DOHH2 (cell line): ENCODE measurements around the gene CYB5A.

Source experiments
- H3F3A ChIP-seq: fragments of 200-600 bp; sonication (generic), shearing (Covaris generic); 2 replicates; pipeline ENCODE4 v1.6.0; 2016; ENCODE audit warnings: antibody characterized with exemption, mild to moderate bottlenecking; ENCODE audit not compliant: control insufficient read depth, insufficient read depth
- H3K27ac ChIP-seq: fragments of 200-600 bp; sonication (generic); 2 replicates; pipeline ENCODE4 v1.5.1; 2014; ENCODE audit warnings: low read depth, mild to moderate bottlenecking, low read length, moderate library complexity
- H3K27me3 ChIP-seq: fragments of 200-600 bp; sonication (generic); 2 replicates; pipeline ENCODE4 v1.6.1; 2014; ENCODE audit warnings: mild to moderate bottlenecking, low read length, mixed read lengths; ENCODE audit not compliant: control insufficient read depth
- H3K36me3 ChIP-seq: fragments of 200-600 bp; sonication (generic); 2 replicates; pipeline ENCODE4 v1.6.1; 2014; ENCODE audit warnings: mild to moderate bottlenecking, low read length, moderate library complexity, mixed read lengths; ENCODE audit not compliant: control insufficient read depth
- H3K4me1 ChIP-seq: fragments of 200-600 bp; sonication (generic); 2 replicates; pipeline ENCODE4 v1.6.1; 2014; ENCODE audit warnings: mild to moderate bottlenecking, low read length, mixed read lengths; ENCODE audit not compliant: control insufficient read depth
- H3K4me2 ChIP-seq: fragments of 200-600 bp; sonication (generic); 2 replicates; pipeline ENCODE4 v1.6.0; 2014; ENCODE audit warnings: mild to moderate bottlenecking, low read length, moderate library complexity
- H3K4me3 ChIP-seq: fragments of 200-600 bp; sonication (generic); 2 replicates; pipeline ENCODE4 v1.5.1; 2014; ENCODE audit warnings: mild to moderate bottlenecking, low read length, mixed read lengths
- H3K79me2 ChIP-seq: fragments of 200-600 bp; sonication (generic); 2 replicates; pipeline ENCODE4 v1.6.1; 2014; ENCODE audit warnings: mild to moderate bottlenecking, low read length, mixed read lengths; ENCODE audit not compliant: control insufficient read depth
- H3K9me2 ChIP-seq: fragments of 200-600 bp; sonication (generic); replicated peaks from 2 replicates; pipeline ENCODE4 v1.6.1; 2014; ENCODE audit warnings: mild to moderate bottlenecking, low read length, mixed read lengths; ENCODE audit not compliant: control insufficient read depth
- H3K9me3 ChIP-seq: fragments of 200-600 bp; sonication (generic); 2 replicates; pipeline ENCODE4 v1.6.1; 2014; ENCODE audit warnings: antibody characterized with exemption, low read length, mixed read lengths; ENCODE audit not compliant: control insufficient read depth, insufficient read depth
- H4K20me1 ChIP-seq: fragments of 200-600 bp; sonication (generic); 2 replicates; pipeline ENCODE4 v1.6.0; 2014; ENCODE audit warnings: low read depth, mild to moderate bottlenecking, antibody characterized with exemption, low read length, moderate library complexity; ENCODE audit not compliant: control insufficient read depth, insufficient read depth
- EZH2phosphoT487 ChIP-seq: fragments of 200-600 bp; sonication (generic); IDR thresholded peaks from 2 replicates; pipeline ENCODE4 v1.6.1; 2017; ENCODE audit warnings: borderline replicate concordance, mild to moderate bottlenecking, antibody characterized with exemption, low read length, moderate library complexity, mixed read lengths
- TF ChIP-seq, protein P1 (sequence below): fragments of 200-600 bp; sonication (generic); IDR thresholded peaks from one replicate; pipeline ENCODE4 v1.5.1; 2014; ENCODE audit warnings: antibody characterized with exemption, mild to moderate bottlenecking, low read depth, low read length; ENCODE audit not compliant: poor library complexity, severe bottlenecking

The CYB5A gene

GRCh38 chr18:74326231-74326630, 34.5 kb upstream of the CYB5A start:
- no peak overlapping the region for H3K4me3 ChIP-seq
- H3K36me3 ChIP-seq = no peaks in the 10 kb centered on the region
- H3K27me3 ChIP-seq = peaks cover 4% of the 10 kb centered on the region; the same call in 1 of the 2 replicates
- H3K4me1 ChIP-seq = no peaks in the 10 kb centered on the region
- no peaks in the 10 kb centered on the region; the same call in 1 of the 2 replicates for H3K9me3 ChIP-seq
- no peak overlapping the region for H3K4me2 ChIP-seq
- H3K27ac ChIP-seq = no peak overlapping the region
- H3K9me2 ChIP-seq = no peaks in the 10 kb centered on the region
- H3F3A ChIP-seq = no peaks in the 10 kb centered on the region
- no peaks in the 10 kb centered on the region for H4K20me1 ChIP-seq
- H3K79me2 ChIP-seq = no peaks in the 10 kb centered on the region
- TF ChIP-seq, protein P1, sequence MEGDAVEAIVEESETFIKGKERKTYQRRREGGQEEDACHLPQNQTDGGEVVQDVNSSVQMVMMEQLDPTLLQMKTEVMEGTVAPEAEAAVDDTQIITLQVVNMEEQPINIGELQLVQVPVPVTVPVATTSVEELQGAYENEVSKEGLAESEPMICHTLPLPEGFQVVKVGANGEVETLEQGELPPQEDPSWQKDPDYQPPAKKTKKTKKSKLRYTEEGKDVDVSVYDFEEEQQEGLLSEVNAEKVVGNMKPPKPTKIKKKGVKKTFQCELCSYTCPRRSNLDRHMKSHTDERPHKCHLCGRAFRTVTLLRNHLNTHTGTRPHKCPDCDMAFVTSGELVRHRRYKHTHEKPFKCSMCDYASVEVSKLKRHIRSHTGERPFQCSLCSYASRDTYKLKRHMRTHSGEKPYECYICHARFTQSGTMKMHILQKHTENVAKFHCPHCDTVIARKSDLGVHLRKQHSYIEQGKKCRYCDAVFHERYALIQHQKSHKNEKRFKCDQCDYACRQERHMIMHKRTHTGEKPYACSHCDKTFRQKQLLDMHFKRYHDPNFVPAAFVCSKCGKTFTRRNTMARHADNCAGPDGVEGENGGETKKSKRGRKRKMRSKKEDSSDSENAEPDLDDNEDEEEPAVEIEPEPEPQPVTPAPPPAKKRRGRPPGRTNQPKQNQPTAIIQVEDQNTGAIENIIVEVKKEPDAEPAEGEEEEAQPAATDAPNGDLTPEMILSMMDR = no peak
- TF ChIP-seq EZH2phosphoT487 = no peak

GRCh38 chr18:74316257-74317170, 24.8 kb upstream of the CYB5A start:
- no peaks in the 10 kb centered on the region for H3K79me2 ChIP-seq
- no peaks in the 10 kb centered on the region for H3K9me2 ChIP-seq
- H3K4me3 ChIP-seq = no peak overlapping the region
- H3K4me1 ChIP-seq = no peaks in the 10 kb centered on the region
- H3F3A ChIP-seq = no peaks in the 10 kb centered on the region
- no peak overlapping the region for H3K4me2 ChIP-seq
- H3K27me3 ChIP-seq = 0 out of 2 replicates have a peak, but pooled peaks cover 2% of the 10 kb centered on the region
- no peak overlapping the region for H3K27ac ChIP-seq
- TF ChIP-seq, protein P1 = no peak
- TF ChIP-seq EZH2phosphoT487 = no peak
- H4K20me1 ChIP-seq = no peaks in the 10 kb centered on the region
- H3K9me3 ChIP-seq = peaks cover 4% of the 10 kb centered on the region; the same call in 1 of the 2 replicates
- no peaks in the 10 kb centered on the region for H3K36me3 ChIP-seq

DNA sequence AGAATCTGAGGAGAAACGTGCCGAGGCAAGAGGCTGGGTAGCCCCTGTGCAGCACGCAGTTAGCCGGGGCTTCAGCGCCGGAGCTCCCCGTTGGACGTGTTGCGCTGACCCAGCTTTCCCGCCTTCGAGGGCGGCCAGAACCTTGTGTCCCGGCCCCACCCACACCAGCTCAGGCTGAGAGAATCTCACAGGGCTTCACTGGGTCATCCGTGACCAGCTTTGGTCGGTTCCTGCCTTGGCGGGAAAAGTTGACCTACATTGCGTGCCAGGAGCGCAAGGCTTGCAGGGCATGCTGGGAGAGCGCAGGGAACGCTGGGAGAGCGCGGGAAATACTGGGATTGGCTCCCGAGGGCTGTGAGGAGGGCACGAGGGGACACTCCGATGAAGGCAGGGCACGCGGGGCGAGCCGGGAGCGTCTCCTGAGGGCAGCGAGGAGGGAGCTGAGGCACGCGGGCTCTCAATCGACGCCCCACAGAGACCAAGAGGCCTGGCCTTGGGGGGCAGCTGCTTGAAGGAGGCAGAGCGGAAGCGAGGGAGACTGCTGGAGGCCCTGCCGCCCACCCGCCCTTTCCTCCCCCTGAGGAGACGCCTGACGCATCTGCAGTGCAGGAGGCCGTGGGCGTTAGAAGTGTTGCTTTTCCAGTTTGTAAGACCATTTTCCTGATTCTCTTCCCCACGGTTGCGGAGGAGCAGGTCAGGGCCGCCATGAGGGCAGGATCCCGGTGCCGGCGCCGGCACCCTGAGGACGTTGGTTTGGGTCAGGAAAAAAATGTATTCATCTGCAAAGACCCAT, 23.9 kb upstream of the CYB5A start, which contains the start of gene C18orf63:
TSS of gene C18orf63 (plus strand) at position 376 of the 793 bp plus-strand sequence. CDS start 2,027 bp downstream, outside the sequence.
- Histone ChIP-seq H3K27ac (no peak within 1 kb of the TSS), H4K20me1 (no peaks in the 10 kb centered on the region), H3K4me1 (no peaks in the 10 kb centered on the region), H3F3A (no peaks in the 10 kb centered on the region), H3K36me3 (no peaks in the 10 kb centered on the region), H3K9me3 (peaks cover 4% of the 10 kb centered on the region; the same call in 1 of the 2 replicates), H3K79me2 (no peaks in the 10 kb centered on the region), H3K27me3 (0 out of 2 replicates have a peak, but pooled peaks cover 2% of the 10 kb centered on the region), H3K4me3 (no peak within 1 kb of the TSS), H3K9me2 (no peaks in the 10 kb centered on the region), H3K4me2 (no peak within 1 kb of the TSS)
- TF ChIP-seq, protein P1 = no peak
- TF ChIP-seq EZH2phosphoT487 = no peak
